ENCODE results near the gene ROR2.

Gene ROR2

DNA sequence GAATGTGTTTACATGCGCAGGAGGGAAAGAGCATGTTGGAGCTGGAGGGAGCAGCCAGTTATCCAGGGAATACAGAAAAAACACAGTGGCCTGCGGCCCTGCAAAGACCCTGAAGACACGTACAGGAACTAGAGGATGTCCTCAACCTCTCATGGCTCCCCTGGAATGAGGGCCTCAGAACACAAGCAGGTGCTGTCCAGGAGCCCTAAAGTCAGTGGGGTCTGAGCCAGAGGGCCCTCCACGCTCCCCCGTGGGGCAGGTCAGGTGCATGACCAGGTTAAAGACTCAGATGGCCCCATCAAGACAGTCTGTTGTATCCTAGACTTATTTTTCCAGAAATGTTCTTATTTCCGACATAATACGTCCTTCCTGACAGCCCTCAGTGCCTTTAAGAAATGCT lies 106.9 kb downstream of the ROR2 start:
- DNase-seq (ENCODE audit: low read depth, low spot score): no peak

DNA sequence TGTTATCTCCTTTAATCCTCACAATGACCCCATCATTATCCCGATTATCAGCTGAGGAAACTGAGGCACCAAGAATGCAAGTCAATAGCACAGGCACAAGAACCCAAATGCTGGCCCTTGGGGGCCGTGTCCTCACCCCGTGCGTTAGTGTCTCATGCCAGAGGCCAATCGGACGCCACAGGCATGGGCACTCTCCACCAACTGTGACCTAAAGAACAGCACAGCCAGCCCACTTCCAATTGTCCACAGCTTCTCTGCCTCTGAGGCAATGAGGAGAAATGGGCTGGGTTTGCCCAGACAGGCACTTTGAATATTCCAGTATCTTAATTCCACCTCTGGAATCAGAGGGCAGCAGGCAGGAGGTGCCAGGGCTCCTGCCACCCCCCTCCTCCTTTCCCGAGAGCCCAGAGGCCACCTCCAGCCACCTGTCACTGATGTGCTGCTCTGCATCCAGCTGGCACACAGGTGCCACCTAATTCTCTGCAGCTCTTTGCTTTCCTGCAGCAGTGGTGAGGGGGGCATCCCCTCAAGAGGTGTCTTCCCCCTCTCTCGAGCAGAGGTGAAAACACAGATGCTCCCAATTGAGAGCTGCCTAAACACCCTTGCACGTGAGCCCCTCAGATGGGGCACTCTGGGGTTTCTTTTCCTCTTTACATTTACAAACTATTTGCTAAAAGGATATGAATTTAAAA lies 107.5 kb downstream of the ROR2 start:
- no peak for DNase-seq (ENCODE audit: low read depth, low spot score)

DNA sequence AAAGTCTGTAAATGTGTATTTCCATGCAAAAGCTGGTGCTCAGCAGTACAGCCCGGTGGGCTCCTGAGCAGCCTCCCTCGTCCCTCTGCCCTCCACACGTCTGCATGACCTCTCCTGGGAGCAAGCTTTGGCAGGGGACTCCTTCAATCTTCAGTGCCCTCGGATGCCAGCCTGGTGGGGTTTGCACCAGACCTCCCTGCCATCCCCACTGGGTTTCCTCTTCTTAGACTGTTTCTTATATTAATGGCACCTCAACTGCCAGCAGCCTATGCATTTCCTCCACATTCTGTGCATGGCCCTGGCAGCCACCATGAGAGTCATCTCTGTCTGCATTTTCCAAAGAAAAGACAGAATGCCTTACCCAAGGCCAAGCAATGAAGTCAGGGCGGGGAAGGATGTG lies 108.4 kb downstream of the ROR2 start:
- no peak for DNase-seq (ENCODE audit: low read depth, low spot score)

DNA sequence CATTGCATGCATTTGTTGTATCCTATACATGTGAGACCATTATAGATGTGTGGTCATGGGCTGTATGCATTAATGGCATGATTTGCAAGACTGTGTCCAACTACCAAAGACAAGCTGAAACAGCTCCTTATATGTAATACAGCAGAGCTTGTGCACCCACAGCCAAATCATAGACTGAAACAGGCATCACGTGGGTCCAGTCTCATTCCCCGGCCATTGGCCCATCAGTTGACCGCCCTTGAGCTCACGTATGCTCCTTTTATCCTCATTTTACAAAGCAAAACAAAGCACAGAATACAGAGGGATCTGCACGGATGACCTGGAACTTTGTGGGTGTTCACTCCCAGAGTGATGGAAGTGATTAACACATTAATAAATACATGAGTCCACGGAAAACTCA lies 109.1 kb downstream of the ROR2 start:
- no peak for DNase-seq (ENCODE audit: low read depth, low spot score)

DNA sequence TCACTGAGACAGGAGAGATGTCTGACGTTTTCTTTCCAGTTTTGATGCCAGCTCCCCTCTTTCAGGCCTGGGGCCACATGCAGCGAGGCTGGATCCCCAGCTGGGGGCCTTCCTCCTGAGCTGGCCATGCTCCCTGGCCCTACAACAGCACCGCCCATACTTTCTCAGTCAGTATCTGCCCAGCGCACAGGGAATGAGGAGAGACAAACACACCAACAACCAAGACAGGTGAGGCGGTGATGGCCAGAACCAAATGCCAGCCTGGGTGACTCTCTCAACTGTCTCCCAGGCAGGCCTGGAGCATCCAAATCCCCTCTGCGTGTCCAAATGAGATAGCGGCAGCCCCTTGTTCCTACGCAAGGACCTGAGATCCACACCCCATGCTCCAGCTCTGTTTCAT lies 109.6 kb downstream of the ROR2 start:
- no peak for DNase-seq (ENCODE audit: low read depth, low spot score)

DNA sequence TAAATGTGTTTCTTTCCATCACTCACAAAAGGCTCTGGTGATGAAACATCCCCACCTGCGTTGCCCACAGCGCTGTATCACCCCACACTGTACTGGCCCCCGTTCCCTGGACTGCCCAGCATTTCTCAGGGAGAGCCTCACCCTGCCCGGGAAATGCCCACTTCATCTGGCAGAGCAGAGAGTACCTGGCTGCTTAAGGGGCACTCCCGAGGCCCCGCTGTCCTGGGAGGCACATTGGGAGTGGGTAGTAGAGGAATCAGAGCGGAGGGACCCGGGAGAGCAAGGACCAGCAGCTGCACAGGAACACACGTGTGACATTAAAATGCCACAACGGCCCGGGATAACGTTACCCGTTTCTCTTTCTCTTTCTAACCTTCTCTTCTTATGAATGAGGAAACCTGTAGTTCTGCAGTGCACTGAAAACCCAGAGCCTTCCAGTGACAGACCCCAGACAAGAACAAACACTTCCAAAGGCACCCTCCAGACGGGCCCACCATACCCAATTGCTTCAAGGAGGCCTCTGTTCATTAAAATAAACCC lies 110.0 kb downstream of the ROR2 start:
- no peak for DNase-seq (ENCODE audit: low read depth, low spot score)

DNA sequence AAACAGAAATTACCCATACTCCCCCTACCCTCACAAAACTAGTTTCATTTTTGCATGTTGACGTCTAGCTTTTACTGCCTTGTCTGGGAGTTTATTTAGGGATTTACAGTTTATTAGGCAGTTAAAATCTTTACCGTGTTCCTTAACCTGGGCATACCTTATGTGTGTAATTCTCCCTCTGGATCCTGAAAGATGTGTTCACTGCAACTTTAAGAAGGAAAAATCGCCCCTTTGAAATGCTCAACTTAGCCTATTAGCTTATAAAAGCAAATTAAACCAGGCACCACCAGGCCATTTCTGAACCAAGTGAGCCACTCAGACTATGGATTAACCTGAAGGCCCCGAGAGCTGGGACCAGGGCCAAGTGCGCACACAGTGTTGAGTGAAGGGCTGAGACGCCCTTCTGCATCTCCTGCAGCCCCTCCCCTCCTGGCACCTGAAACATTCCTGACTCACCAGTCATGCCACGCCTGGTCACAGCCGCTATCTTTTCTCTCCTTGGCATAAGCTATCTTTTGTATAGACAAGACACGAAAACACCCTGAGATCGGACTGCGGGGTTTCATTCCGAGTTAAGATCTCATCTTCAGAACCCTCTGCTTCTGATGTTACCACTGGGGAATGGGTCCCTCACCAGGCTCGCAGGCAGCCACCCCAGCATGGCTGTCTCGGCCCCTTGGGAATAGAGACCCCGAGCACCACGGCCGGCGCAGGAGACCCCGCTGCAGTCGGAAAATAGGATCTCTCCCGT lies 111.9 kb downstream of the ROR2 start:
- DNase-seq (ENCODE audit: low read depth, low spot score): no peak

DNA sequence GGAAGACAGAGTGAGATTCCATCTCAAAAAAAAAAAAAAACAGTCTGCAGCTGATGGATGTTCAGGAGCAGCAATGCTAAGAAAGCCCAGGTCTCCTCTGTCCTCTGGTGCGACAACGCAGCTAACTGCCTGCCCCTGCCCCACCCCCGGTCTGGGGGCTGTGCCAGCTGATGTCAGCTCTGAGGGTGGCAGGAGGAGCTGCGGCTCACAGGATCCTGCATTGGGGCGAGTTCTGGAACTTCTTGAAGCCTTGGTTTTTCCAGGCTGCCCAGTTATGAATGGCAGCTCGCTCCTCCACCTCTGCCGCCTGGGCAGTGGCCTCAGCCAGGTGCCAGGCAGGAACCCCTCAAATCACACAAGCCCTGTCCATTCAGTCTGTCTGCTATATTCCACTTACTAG lies 113.5 kb downstream of the ROR2 start:
- DNase-seq (ENCODE audit: low read depth, low spot score): no peak

DNA sequence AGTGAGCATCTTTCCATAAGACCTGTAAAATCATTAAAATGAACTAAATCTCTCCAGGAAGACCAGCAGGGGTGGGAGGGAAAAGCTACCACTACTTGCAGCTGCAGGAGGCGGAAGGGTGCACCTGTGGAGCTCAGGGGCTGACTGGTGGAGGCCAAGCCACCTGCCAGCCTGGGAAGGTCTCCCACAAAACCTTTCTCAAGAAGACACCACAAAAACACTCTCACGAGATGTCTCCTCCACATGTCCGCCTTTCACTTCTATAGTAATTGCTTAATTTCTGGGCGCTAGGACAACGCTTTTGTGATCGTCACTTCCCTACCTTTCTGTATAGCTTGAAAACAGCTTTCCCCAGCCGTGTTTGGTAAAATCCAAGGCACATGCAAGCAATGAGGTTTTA lies 114.4 kb downstream of the ROR2 start:
- no peak for DNase-seq (ENCODE audit: low read depth, low spot score)

DNA sequence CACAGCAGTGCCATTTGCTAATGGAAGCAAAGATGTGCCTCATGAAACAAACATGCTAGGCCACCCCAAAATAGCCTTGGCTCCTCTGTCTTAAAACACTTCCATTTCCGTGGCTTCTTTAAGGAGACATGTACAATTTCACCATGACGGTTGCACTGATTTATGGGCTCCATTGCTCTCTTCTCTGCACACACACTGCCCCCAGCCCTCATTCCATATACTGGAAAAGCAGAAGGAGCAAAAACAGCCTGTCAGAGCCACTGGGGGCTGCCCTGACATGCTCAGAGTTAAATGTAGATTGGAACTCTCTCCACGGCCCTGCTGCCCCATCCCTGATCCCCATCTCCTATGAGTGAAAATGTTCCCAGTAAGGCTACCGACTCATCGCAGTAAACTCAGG lies 114.8 kb downstream of the ROR2 start:
- DNase-seq (ENCODE audit: low read depth, low spot score): no peak

DNA sequence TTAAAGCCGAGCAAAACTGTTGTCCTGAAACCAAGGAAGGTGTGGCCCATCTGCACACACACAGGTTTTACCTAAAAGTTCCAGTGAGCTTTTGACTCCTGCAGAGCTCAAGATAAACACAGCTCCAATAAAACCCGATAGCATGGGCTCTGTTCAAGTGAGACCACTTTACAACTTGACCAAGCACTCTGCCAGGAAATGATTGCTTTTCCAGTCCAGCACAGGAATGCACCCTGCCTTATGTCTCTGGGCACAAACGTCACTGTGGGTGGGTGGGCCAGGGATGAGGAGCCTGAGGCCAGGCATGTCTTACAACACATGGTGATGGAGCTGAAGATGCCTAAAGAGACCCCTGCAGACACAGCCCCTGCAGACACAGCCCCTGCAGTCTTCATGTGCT lies 115.3 kb downstream of the ROR2 start:
- no peak for DNase-seq (ENCODE audit: low read depth, low spot score)

DNA sequence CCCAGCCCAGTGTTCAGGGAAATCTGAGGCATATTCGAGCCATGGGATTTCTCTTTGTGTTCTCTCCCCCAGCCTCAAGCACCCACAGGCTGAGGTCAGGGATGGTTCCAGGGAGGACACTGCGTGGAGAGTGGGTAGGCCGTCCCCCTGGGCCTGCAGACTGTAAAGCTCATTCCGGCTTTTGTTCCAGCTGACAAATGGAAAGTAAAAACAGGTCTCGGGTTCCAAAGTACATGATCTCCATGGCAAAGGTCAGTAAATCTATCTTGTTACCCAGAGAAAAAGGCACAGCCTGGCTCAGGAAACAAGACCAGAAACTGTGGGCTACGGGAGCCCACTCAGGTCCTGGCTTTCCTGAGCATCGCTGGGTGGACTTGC lies 116.2 kb downstream of the ROR2 start:
- DNase-seq (ENCODE audit: low read depth, low spot score): no peak

DNA sequence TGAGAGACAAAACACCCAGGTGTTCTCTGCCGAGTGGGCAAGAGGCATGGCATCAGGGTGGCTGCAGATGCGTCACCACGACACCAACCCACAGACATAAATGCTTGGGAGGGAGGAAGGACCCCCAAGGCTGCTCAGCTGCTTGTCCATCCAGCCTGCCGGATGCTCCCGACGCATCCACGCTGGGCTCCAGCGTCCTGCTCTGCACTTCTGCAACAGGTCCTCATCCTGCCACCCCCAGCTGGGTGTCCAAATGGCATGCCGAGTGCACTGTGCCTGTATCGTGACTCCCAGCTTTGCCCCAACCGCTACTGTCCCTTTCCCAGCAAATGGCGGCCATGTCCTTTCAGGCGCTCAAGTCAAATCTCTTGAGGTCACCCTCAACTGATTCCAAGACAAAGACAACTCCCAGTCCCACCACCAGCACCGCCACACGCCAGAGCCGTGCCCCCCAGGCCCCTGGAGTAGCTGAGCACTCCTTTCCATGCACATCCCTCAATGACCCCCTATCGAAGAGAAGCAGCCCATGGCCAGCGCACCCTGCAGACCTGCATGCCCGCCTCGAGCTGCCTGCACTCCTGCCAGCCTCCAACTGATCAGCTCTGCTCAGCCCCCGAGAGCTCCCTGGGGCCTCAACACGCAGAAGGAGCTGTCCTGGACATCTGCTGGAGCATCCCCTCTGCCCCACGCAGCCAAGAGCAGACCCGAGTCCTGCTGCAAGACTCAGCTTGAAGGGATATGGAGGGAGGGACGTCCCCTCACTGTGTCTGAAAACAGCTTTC lies 116.7 kb downstream of the ROR2 start:
- no peak for DNase-seq (ENCODE audit: low read depth, low spot score)

DNA sequence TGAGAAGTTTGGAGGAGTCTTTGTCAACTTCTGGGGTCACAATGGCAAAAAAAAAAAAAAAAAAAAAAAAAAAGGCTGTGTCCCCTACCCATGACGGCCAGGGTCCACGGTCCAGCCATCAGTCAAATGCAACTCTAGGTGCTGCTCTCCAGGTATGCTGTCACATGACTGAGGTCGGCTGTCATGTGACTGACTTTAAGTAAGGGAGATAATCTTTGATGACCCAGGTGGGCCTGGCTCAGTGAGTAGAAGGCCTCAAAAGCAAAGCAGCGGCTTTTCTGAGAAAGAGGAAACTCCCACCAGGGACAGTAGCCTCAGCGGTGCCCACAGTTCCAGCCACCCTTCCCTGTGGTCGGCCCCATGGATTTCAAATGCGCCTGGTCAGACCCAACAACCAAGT lies 117.7 kb downstream of the ROR2 start:
- DNase-seq (ENCODE audit: low read depth, low spot score): no peak

DNA sequence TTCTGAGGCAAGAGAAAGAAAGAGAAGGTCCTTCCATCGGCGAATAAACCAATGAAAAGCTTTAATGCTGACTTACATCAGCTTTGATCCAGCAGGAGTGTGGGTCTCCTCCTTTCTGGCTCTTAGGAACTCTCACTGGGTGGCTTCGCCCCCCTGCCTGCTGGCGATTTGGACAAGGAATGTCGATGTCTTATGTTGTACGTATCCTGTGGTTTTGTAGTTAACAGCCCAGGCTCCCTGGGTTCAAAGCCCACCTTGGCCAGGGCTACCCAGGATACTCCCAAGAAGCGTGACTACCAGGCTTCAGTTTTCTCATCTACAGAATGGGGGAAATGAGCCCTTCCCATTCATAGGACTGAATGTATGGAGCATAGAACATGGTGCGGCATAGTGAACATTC lies 124.2 kb downstream of the ROR2 start:
- no peak for DNase-seq (ENCODE audit: low read depth, low spot score)

DNA sequence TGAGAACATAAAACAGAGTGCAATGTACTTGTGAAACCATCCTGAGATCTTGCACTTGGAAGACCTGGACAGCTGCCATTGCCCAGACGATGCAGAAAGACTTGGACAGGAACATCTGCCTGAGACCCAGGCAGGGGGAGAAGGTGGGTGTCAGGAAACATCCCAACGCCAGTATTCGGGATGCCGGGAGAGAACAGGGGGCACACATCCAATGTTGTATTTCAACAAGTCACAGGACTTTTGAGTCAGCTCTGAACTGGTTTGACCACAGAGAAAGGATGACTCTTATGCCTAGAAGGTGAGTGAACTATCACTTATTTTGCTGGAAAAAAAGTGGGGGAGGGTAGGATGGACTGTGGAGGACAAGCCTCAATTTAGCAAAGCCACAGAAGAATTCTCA lies 124.6 kb downstream of the ROR2 start:
- no peak for DNase-seq (ENCODE audit: low read depth, low spot score)

DNA sequence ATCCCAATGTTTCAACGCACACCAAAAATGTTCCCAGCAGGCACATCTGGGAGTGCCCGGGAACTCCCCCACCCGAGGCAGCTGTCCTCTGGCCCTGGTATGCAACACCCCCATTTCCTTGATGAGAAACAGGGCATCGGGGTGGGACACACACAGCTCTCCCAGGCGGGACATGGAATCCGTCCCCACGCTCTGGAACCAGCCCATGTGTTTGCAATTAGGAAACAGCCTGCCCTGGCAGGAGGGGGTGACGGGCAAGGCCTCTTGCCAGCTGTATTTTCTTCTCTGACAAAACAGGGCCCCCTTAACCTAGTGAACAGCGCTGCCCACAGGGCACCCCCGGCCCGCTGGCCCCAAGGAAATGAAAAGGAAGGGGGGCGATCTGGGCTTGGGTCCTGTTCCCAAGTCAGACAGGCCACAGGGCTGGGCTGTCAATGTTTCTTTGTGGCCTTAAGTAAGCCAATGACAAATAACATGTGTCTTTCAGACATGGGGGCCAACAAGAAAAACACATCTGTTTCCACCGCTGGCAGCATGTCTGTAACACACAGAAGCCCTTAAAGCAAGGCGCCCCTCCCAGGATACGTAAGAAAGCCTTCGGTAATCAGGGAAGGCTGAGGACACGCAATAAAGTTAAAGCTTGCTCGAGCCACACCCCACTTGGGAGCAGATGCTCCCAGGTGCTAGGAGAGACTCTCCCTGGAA lies 125.3 kb downstream of the ROR2 start:
- DNase-seq (ENCODE audit: low read depth, low spot score): no peak

DNA sequence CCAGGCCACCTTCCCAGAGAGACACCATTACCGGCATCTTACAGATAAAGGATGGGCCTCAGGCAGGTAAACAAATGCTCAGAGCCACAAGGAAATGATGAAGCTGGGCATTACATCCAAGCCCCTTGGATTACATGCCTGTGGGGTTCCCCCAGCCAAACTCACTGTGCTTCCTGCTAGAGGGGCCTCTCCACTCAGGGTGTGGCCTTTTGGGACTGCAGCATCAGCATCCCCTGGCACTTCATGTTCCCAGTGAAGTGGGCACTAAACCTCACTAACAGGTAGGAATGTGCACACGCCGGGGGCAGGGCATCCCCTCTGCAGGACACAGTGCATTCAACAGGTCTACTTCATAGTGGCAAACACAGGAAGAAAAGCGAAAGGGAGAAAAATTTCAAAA lies 125.9 kb downstream of the ROR2 start:
- DNase-seq (ENCODE audit: low read depth, low spot score): no peak

DNA sequence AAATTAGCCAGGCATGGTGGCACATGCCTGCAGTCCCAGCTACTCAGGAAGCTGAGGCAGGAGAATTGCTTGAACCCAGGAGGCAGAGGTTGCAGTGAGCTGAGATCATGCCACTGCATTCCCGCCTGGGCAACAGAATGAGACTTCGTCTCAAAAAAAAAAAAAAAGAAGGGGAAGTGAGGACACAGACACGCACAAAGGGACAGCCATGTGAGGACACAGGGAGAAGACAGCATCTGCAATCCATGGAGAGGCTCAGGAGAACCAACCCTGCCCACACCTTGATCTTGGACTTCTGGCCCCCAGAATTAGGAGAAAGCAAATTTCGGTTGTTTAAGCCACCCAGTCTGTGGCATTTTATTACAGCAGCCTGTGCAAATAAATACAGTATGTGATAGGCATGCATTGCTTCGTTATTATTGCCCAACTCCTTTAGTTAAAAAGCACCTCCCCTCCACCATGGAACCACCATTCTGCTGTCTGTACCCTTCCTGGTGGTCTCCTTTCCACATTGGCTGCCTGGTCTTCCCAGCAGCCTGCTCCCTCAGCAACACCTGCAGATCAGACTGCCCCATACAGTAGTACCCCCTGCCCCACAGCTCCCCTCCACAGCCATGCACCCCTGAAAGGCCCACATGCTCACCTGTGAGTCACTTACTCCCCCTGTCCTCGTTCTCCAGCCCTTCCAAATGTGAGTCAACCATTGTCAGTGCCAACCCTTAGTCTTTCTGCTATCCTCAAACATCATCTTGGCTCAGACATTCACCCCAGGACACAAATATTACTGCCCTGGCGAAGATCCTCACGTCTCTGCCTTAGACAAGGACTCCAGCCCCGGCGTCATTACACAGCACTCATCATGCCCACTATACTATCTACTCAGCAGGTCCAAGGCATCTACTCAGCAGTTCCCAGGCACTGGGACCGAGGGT lies 128.8 kb downstream of the ROR2 start:
- no peak for DNase-seq (ENCODE audit: low read depth, low spot score)

DNA sequence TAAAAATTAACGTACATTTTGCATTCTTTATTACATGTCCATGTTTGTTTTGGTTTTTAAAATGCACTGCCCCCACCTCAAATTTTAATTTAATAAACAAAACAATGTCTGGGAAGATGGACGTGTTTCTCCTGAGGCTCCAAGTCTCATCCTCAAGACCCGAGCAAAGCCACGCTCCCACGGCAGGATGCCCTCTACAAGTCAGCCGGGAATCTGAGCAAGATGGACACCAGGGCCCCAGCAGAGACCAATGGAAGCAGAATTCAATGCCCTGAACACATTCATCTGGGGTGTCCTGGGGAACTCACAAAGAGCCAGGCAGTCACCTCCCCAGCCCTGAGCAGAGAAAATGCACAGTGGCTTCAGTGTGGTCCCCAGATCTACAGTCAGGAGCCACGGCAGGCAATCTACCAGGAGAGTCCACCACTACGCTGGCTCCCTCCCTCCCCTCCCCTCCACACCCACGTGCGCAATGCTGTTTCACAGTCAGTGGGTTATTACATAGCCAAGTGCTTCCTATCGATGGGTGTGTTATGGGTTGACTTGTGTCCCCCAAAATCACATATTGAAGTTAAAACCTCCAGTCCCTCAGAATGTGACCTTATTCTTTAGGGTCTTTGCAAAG lies 129.8 kb downstream of the ROR2 start:
- DNase-seq (ENCODE audit: low read depth, low spot score): no peak

Data from activated naive CD8-positive, alpha-beta T cell treated with anti-CD3 and anti-CD28 coated beads, Interleukin-2, amount 50 U/mL, for 16 hours (primary cell).